Measurements from ENCODE around the gene CKAP4.

CKAP4 gene

DNA sequence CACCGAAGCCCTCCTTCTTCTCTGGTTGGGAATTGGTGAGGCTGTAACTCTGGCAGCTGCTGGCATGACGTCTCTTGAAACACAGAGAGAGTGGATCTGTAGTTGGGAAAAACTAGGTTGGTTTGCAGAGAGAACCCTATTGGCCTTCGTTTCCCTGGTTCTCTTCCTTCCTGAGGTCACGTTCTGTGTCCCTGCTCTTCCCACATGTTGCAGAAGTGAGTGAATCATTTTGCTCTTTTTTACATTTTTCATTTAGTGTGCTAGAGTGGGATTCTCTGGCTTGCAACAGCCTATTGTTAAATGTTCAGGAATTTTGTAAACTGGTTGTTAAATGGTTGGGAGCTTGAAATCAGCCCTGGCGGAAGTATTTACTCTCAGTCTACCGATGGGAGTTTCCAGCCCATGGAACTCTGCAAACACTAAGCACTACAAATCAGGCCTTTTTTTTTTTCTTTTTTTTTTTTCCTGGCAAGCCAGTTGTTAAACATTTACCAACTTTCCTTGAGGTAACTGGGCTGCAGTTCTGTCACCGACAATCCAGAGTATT is 26.8 kb upstream of the CKAP4 start:
- no peak for DNase-seq

DNA sequence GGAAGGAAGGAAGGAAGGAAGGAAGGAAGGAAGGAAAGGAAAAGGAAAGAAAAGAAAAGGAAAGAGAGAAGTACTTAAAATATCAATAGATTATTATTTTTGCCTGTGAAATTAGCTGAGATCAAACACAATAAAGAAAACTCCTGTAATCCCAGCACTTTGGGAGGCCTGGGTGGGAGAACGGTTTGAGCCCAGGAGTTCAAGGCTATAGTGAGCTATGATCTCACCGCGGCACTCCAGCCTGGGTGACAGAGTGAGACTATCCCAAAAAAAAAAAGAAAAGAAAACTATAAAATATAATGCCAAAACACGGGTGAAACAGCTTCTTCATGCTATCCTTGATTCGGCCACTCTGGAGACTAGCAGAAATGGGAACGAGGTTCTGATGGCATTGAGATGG is 26.2 kb upstream of the CKAP4 start:
- no peak for DNase-seq

DNA sequence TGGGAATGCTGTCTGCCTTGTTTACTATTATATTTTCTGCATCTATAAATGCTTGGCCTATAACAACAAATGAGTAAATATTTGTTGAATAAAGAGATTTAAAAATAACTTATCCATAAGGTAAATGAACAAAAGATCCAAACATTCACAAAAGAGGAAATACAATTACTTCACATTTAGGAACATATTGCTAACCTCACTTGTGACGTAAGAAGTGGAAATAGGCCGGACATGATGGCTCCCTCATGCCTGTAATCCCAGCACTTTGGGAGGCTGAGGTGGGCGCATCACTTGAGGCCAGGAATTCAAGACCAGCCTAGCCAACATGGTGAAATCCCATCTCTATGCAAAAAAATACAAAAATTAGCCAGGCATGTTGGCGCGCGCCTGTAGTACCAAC is 25.7 kb upstream of the CKAP4 start:
- DNase-seq: no peak

DNA sequence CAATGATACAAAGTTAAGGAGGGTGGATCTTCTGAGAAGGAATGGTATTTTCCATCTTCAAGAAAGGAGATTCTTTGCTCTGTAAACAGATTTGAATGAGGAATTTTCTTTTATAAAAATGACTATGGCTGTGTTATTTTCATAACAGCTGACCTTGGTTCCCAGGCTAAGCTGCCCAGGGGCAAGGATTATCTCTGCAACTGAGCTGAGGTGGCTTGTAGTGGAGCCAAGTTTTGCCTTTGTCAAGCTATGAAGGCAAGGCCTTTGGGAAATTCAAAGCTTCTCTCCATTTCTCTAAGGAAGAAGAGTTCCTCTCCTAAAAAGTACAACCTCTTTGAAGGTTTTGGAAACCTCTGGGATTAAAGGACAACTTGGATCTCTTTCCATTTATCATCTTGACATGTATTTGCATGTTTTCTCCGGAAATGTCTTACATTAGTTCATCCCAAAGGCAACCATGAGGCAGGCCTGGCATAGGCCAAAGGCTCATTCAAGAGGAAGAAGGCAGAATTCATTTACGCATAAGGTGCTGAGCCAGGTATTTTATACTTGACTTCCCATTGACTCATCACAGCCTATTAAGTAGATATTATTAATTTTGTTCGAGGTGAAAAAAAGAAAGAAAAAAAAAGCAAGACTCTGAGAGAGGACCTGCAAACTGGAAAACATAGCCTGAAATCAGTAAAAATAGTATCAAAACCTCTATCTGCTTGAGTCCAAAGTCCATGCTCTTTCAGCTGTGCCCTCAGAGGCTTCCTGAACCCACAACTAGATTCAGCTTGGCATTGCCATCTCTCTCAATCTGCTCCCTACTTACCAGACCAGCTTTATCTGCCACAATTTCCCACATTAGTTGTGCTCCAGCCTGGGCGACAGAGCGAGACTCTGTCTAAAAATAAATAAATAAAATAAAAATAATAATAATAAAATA is 24.0 kb upstream of the CKAP4 start:
- DNase-seq: no peak

DNA sequence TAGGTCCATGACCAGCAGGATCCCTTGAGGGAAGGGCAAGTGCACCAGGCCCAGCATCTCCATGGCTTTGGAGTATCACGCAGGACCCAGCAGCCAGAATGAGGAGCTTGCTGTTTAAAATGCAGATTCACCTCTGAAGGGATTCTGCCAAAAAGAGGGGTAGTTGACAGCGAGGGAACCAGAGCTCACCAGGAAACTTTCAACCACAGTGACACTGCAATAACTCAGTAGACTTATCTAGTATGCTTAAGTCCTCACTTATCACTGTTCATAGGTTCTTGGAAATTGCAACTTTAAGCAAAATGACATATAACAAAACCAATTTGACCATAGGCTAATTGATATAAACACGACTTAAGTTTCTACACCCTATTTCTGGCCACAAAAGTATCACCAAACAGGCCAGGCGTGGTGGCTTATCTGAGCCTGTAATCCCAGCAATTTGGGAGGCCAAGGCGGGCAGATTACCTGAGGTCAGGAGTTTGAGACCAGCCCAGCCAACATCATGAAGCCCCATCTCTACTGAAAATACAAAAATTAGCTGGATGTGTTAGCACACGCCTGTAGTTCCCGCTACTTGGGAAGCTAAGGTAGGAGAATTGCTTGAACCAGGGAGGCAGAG is 21.4 kb upstream of the CKAP4 start:
- no peak for DNase-seq

DNA sequence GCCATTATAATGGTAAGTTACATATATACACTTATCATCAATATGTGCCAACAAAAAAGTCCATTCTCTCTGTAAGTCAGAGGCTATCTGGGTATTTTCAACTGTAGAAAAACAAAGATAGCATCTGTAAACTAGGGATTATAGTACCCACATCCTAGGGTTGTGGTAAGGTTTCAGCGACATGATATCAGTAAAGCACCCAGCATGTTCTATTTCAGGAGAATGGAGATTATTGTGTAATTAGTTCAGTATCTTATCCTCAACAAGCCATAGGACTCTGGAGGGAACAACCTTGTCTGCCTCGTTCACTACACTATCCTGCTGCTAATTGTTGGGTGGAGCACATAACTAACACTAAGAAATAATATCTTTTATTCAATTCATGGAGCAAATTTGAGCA is 19.7 kb upstream of the CKAP4 start:
- DNase-seq: no peak

DNA sequence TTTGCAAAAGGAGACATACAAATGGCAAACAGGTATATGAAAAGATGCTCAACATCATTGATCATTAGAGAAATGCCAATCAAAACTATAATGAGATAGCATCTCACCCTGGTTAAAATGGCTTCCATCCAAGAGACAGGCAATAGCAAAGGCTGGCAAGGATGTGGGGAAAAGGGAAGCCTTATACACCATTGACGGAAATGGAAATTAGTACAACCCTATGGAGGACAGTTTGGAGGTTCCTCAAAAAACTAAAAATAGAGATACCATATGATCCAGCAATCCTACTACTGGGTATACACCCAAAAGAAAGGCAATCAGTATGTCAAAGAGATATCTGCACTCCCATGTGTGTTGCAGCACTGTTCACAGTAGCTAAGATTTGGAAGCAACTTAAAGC is 17.3 kb upstream of the CKAP4 start:
- DNase-seq: no peak

DNA sequence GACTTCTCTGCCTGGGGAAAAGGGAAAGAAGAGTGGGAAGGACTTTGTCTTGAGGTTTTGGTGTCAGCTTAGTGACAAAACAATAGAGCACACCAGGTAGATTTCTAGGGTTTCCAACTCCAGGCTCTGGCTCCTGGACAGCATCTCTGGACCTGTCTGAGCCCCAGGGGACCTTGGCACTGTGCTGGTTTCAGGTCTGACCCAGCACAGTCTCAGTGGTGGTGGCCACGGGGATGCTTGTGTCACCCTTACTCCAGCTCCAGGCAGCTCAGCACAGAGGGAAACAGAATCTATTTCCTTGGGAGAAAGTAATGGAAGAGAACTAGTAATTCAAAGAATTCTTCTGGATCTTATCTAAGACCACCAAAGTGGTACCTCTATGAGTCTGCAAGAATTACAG is 11.1 kb upstream of the CKAP4 start:
- DNase-seq: no peak

DNA sequence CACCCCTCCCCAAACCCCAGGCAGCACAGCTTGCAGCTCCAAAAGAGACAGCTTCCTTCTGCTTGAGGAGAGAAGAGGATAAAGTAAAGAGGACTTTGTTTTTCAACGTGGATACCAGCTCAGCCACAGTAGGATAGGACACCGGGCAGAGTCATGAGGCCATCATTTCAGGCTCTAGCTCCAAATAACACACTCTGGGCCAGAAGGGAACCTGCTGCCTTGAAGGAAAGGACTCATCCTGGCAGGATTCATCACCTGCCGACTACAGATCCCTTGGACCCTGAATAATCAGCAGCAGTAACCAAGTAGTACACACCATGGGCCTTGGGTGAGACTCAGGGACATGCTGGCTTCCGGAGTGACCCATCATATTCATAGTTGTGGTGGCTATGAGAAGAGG is 10.4 kb upstream of the CKAP4 start:
- DNase-seq: no peak

DNA sequence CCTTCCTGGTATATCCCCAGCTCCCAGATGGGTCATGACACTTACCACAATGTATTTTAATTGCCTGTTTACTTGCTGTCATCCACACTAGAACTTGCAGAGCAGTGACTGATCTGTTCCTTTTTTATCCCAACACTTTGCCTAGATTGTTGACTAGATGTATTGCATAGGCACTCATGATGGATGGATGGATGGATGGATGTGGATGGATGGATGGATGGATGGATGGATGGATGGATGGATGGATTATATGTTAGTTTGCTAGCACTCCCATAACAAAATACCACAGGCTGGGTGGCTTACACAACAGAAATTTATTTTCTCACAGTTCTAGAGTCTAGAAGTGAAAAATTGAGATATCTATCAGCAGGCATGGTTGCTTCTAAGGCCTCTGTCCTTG is 8.7 kb upstream of the CKAP4 start:
- no peak for DNase-seq

DNA sequence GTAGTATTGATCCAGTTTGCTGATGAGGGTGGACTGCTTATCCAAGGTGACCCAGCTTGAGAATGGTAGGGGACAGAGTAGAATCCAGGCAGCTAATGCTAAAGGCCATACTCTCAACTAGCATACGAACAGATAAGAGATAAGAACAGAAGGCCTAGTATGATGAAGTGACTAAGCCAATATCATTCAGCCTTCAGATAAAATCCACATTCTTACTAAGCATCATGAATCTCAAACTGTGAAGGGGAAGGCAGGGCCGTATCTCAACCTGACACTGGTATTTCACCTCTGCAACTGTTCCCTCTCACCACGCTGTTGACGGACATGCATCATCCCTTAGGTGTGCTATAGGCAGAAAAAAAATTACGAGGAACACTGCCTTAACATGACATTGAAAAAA is 8.1 kb upstream of the CKAP4 start:
- DNase-seq: no peak

DNA sequence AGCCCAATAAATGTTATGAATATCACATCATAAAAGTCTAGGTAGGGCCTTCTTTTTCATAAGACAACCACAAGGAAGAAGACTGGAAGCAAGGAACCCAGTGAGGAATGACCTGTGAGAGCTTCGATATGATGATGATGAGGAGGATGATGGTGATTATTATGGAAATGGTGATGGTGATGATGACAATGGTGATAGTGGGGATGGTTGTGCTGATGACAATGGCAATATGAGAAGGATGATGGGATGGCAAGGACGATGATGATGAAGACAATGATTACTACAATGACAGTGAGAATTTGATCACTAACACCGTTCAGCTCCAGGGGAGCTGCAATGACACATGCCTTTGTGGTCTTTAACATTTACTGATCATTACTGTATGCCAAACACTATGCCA is 7.7 kb upstream of the CKAP4 start:
- DNase-seq: no peak

DNA sequence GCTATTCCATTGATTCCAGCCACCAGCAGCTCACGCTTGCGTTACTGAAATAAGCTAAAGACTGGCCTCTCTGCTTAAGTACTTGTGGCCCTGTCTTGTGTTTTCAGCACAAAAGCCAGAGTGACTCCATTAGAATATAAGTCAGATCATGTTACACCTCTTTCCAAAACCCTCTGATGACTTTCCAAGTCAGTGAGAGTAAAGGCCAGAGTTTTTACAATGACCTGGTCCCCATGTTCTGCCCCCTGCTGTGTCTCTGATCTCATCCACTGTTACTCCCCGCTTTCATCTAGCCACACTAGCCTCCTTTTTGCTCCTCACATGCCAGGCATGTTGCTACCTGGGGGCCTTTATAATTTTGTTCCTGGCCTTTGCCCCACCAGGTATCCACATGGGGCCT is 6.9 kb upstream of the CKAP4 start:
- no peak for DNase-seq

DNA sequence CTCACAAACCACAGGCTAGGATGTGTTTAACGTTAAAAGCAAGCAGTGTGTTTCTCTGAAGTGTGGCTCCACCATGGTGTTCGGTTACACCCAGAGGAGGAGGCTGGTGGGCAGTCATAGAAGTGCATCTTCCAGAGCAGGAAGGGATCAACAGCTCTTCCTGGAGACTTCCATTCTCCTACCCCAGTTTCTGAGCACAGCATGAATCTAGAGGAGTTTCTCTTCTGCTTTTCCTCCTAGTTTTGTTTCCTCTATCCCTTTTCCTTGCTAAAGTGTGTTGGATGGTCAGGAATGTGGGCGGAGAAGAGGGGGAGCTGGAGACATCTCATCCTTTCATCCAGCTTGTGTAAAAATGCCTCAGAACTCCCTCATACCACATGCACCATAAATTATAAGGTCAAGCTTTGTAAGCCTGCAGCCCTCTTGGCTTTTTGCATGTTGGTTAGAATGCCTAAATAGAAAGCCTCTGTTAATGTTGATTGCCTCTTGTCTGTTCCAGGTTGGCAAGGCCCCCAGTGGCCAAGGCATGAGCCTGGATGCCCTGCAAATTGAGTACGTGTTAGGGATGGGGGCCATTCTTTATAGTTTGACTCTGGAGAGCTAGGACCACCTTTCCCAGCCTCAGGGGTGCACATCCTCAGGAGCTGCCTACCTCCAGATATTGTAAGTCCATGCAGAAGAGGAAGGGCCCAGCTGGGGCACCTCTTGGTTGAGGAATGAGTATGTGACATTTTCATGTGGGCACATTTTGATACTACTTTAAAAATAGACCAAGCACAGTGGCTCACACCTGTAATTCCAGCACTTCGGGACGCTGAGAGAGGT is 4.0 kb upstream of the CKAP4 start:
- DNase-seq: no peak

DNA sequence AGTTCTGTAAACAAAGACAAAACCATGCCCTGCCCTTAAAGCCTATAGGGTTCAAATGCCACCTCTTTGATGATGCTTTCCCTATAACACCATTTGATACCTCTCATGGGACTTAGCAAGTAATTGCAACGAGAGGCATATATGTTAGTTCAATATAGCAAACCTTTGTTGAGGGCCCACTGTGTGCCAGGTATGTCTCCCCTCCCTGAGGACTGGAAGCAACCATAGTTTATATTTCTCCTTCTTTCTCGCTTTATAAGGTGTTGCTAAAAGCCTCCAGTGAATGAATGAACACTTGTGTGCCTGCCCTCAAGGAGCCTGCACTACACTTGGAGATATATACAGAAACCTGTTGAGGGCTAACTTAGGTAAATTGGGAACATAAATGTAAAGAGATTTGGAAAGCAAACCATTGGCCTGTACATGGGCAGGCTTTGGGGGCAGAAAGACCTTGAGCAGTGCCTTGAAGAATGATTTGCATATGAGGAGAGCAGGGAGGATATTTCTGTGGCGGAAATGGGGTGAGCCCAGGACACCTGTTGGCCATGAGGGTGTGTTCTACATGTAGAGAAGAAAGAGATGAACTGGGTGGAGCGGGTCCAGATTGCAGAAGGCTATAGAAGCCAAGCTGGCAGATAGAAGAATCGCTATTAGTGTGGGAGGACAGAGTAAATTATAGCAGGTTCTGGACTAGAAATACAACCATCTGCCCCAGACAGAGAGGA is 1.8 kb upstream of the CKAP4 start:
- DNase-seq: no peak

DNA sequence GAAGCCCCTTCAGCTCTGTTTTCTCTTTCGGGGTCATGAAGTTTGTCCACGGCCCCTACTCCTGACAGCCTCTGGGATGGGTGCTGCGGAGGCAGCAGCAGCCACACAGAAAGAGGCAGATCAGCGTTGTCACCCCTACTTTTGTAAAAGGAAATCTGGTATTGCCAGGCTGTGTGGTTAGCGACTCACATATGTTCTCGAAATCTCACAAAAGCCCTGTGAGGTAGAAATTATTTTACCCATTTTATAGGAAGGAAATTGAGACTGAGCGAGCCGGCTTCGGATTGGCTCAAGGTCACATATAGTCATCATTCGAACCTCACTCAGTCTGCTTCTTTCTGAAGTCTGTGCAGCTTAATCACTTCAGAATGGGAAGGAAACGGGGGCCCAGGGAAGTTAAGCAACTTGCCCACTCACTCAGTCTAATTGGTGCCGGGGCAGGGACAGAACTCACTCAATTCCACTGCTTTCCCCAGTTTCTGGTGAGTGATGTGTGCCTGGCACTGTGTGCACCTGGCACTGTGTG is 1.1 kb upstream of the CKAP4 start:
- DNase-seq: no peak

DNA sequence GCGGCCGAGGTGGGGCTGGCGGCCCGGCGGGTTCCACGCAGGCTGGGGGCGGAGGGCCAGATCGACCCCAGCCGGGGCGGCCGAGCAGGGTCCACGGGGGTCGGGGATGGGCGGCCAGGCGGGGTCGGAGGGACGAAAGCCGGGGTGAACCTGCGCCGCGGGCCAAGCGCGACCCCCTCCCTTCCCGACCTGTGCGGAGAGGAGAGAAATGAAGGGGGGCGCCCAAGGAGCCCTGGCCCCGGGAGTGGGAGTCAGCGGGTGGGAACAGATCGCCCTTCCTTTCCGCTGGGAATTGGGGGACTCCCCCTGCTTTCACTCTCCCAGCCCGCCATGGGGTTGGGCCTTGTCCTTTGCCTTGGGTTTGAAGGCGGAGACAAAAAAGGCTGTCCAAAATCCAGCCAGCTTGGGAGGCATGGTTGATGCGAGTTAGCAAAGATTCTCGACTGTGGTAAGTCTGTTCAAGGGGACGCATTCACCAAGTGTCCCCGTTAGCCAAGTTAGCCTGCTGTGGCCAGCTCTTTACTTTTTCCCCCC is 559 bp upstream of the CKAP4 start:
- DNase-seq: peak; percentile 51

DNA sequence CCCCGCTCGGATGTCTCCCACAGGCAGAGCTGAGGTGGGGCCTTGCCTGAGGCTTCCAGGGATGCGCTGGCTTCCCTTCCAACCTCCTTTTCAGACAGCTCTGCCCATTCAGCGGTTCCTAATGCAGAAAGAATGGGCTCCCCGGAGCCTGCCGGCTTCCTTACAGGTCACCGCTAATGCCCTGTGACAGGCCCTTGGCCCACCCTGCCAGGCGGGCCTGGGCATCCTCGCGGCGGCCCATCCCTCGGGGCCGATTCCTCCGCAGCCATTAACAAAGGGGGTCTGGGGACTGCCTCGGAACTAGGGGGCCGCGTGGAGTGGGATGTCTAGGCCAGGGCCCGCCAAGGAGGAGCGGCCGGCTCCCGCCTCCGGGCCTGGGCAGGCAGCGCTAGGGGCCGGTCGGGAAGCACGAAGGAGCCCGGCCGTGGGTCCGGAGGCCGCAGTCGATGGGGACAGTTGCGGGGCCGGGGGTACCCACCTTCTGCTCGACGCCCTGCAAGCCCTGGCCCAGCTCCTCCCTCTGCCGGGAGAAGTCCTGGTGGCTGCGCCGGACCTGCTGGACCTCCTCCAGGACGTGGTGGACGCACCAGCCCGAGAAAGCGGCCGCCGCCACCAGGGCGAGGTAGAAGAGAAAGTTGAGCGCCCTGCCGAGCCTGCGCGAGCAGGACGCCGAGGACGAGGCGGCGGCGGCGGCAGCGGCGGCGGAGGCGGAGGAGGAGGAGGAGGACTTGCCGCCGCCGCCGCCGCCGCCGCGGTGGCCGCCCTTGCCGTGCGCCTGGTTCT is 738 bp downstream of the CKAP4 start:
- peak; percentile 69 for DNase-seq

DNA sequence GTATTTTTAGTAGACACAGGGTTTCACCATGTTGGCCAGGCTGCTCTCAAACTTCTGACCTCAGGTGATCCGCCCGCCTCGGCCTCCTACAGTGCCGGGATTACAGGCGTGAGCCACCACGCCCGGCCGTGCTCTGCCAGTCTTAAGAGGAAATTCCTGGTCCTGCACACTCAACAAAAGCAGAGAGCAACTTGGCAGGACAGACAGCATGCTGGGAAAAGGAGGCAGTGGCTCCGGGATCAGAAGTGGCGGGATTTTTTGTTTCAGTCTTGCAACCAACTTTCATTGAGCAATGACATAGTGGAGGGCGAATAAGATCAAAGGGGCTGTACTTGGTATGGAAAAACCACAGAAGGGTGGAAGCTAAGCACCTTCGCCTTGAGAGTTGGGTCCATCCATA is 2.1 kb downstream of the CKAP4 start:
- no peak for DNase-seq

DNA sequence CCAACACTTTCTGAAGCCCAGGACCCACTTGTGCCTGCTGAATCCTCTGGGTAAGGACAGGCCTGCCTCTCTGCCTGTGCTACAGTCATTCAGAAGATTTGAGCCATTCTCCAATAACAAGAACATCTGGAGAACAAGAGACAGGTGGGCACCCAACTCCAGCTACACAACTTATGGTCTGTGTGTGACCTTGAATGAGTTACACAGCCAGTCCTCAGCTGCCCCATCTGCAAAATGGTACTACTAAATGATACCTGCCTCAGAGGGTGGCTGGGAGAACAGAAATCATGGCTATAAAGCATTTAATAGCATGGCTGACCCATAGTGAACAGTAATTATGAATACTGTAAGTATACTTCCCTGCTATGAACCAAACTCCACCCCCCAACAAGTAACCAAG is 4.2 kb downstream of the CKAP4 start:
- DNase-seq: no peak

DNA sequence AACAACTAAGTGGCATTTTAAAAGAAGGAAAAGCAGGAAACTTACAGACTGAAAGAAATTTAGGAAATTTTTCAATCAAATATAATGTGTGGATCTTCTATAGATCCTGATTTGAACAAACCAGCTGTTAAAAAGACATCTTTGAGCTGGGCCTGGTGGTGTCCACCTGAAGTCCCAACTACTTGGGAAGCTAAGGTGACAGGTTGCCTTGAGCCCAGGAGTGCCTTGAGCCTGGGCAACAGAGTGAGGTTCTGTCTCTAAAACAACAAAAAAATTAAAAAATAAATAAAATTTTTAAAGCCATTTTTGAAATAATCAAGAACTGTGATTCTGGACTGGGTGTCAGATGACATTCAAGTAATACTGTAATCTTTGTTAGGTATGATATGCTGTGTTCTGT is 7.0 kb downstream of the CKAP4 start:
- DNase-seq: no peak

Measured in activated T-cell treated with anti-CD3 and anti-CD28 coated beads, Interleukin-2, amount 50 U/mL, for 1 hour (primary cell).